Measurements from ENCODE around the gene PPP1R11. TPM values are rescaled to one million over a fixed set of nuclear protein-coding genes. Genes with fewer than 3 reads are reported as not detected.

The PPP1R11 gene
- total and polyA plus RNA-seq, 2 of the 13 experiments (the other 11 are each of a cell fraction or from before 2014, with no cell fraction given), result 32.1 to 58.9 TPM

DNA sequence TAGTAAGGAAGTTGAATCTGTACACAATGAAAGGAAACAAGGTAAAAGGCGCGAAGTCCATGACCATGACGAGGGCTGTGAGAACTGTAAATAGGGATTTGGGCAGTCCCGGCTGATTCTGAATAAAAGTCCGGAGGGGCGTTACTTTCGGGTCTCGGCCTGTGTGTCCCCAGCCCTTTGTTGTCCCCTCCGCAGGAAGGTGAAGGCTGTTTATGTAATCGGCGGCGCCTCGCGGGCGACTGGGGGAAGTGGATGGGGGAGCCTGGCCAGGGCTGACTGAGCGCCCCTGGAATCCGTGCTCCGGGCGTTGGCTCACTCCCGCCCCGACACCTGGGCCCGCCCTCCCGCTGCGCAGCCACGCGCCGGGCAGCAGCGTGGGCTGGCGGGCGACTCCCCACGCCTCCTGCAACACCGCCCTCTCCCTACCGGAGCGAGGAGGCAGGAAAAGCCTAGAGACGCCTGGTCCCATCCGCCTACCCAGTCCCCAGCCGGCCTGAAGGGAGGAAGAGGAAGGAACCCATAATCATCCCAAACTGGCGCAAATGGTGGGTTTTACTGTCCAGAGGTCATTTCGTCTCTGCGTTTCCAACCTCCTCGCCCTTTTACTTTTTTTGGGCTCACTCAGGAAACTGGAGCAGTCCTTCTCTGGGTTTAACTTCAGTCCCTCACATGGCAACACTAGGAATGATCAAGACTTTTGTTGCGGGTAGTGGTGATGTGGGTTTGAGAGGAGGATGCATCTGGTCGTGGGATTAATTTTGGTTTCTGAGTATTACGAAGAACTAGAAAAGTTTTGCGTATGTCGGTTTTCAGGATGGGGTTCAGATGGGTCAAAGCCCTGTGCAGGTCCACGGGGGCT is 33.8 kb downstream of the PPP1R11 start (continued):
- TF ChIP-seq, protein P1, sequence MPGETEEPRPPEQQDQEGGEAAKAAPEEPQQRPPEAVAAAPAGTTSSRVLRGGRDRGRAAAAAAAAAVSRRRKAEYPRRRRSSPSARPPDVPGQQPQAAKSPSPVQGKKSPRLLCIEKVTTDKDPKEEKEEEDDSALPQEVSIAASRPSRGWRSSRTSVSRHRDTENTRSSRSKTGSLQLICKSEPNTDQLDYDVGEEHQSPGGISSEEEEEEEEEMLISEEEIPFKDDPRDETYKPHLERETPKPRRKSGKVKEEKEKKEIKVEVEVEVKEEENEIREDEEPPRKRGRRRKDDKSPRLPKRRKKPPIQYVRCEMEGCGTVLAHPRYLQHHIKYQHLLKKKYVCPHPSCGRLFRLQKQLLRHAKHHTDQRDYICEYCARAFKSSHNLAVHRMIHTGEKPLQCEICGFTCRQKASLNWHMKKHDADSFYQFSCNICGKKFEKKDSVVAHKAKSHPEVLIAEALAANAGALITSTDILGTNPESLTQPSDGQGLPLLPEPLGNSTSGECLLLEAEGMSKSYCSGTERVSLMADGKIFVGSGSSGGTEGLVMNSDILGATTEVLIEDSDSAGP (CRISPR knock-in tag; IDR thresholded peaks at IDR 0.05; ENCODE audit: borderline replicate concordance), result peak; percentile 90
- TF ChIP-seq ZSCAN25 (CRISPR knock-in tag; IDR thresholded peaks at IDR 0.05) (peak; percentile 64; the same call in 1 of the 2 replicates), NFE2L1 (CRISPR knock-in tag; IDR thresholded peaks at IDR 0.05; ENCODE audit: borderline replicate concordance) (no peak), SALL1 (CRISPR knock-in tag; IDR thresholded peaks at IDR 0.05) (peak; percentile 93; the same call in 1 of the 2 replicates), ZNF652 (CRISPR knock-in tag; IDR thresholded peaks at IDR 0.05; ENCODE audit: borderline replicate concordance, low read depth) (no peak), ZNF230 (CRISPR knock-in tag; IDR thresholded peaks at IDR 0.05) (peak; percentile 25; the same call in 1 of the 2 replicates), ZKSCAN5 (CRISPR knock-in tag; IDR thresholded peaks at IDR 0.05) (0 out of 2 replicates have a peak, but pooled peaks have one; percentile 35), ZNF446 (CRISPR knock-in tag; IDR thresholded peaks at IDR 0.05) (peak; percentile 27; the same call in 1 of the 2 replicates), SETDB1 (CRISPR knock-in tag; IDR thresholded peaks at IDR 0.05; ENCODE audit: borderline replicate concordance) (no peak), MLLT10 (CRISPR knock-in tag; IDR thresholded peaks at IDR 0.05) (no peak)
- TF ChIP-seq, protein P2, sequence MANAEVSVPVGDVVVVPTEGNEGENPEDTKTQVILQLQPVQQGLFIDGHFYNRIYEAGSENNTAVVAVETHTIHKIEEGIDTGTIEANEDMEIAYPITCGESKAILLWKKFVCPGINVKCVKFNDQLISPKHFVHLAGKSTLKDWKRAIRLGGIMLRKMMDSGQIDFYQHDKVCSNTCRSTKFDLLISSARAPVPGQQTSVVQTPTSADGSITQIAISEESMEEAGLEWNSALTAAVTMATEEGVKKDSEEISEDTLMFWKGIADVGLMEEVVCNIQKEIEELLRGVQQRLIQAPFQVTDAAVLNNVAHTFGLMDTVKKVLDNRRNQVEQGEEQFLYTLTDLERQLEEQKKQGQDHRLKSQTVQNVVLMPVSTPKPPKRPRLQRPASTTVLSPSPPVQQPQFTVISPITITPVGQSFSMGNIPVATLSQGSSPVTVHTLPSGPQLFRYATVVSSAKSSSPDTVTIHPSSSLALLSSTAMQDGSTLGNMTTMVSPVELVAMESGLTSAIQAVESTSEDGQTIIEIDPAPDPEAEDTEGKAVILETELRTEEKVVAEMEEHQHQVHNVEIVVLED (CRISPR knock-in tag; IDR thresholded peaks at IDR 0.05; ENCODE audit: borderline replicate concordance), result peak; percentile 80
- TF ChIP-seq, protein P3, sequence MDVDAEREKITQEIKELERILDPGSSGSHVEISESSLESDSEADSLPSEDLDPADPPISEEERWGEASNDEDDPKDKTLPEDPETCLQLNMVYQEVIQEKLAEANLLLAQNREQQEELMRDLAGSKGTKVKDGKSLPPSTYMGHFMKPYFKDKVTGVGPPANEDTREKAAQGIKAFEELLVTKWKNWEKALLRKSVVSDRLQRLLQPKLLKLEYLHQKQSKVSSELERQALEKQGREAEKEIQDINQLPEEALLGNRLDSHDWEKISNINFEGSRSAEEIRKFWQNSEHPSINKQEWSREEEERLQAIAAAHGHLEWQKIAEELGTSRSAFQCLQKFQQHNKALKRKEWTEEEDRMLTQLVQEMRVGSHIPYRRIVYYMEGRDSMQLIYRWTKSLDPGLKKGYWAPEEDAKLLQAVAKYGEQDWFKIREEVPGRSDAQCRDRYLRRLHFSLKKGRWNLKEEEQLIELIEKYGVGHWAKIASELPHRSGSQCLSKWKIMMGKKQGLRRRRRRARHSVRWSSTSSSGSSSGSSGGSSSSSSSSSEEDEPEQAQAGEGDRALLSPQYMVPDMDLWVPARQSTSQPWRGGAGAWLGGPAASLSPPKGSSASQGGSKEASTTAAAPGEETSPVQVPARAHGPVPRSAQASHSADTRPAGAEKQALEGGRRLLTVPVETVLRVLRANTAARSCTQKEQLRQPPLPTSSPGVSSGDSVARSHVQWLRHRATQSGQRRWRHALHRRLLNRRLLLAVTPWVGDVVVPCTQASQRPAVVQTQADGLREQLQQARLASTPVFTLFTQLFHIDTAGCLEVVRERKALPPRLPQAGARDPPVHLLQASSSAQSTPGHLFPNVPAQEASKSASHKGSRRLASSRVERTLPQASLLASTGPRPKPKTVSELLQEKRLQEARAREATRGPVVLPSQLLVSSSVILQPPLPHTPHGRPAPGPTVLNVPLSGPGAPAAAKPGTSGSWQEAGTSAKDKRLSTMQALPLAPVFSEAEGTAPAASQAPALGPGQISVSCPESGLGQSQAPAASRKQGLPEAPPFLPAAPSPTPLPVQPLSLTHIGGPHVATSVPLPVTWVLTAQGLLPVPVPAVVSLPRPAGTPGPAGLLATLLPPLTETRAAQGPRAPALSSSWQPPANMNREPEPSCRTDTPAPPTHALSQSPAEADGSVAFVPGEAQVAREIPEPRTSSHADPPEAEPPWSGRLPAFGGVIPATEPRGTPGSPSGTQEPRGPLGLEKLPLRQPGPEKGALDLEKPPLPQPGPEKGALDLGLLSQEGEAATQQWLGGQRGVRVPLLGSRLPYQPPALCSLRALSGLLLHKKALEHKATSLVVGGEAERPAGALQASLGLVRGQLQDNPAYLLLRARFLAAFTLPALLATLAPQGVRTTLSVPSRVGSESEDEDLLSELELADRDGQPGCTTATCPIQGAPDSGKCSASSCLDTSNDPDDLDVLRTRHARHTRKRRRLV (CRISPR knock-in tag; IDR thresholded peaks at IDR 0.05), result no peak
